RWPE2 (cell line): ENCODE measurements around the gene RAB9A.

Experiments
- ATAC-seq: fragments of 200-7000 bp; cut with Tn5 transposase; 3 replicates; pipeline ENCODE4 v1.9.1; 2021; ENCODE audit warnings: low read depth
- DNase-seq: peaks from one replicate; pipeline ENCODE4 v3.0.0-alpha.2; 2020; ENCODE audit warnings: low spot score
- H3K27ac ChIP-seq: fragments of 450-650 bp; 2 replicates; pipeline ENCODE4 v1.5.1; 2017; ENCODE audit warnings: mild to moderate bottlenecking; ENCODE audit not compliant: poor library complexity, severe bottlenecking
- H3K27me3 ChIP-seq: fragments of 250-450 bp; sonication (Bioruptor Pico); 2 replicates; pipeline ENCODE4 v1.5.1; 2021; ENCODE audit warnings: mild to moderate bottlenecking, moderate library complexity; ENCODE audit not compliant: insufficient read depth, poor library complexity, severe bottlenecking
- H3K36me3 ChIP-seq: fragments of 250-450 bp; sonication (Bioruptor Pico); 2 replicates; pipeline ENCODE4 v1.5.1; 2020; ENCODE audit warnings: low read depth, mild to moderate bottlenecking, moderate library complexity
- H3K4me1 ChIP-seq: fragments of 250-450 bp; sonication (Bioruptor Pico); 2 replicates; pipeline ENCODE4 v1.5.1; 2021; ENCODE audit warnings: mild to moderate bottlenecking, moderate library complexity; ENCODE audit not compliant: insufficient read depth, poor library complexity, severe bottlenecking
- H3K4me3 ChIP-seq: fragments of 250-450 bp; sonication (Bioruptor Pico); 2 replicates; pipeline ENCODE4 v1.5.1; 2021; ENCODE audit warnings: mild to moderate bottlenecking, moderate library complexity; ENCODE audit not compliant: severe bottlenecking
- H3K9me3 ChIP-seq: fragments of 250-450 bp; sonication (Bioruptor Pico); 2 replicates; pipeline ENCODE4 v1.5.1; 2021; ENCODE audit warnings: mild to moderate bottlenecking, moderate library complexity; ENCODE audit not compliant: severe bottlenecking
- TF ChIP-seq, protein P1 (sequence below): fragments of 450-650 bp; IDR thresholded peaks from one replicate; pipeline ENCODE4 v1.5.1; 2017; ENCODE audit warnings: mild to moderate bottlenecking, moderate library complexity; ENCODE audit not compliant: poor library complexity, severe bottlenecking

The RAB9A gene

GRCh38 chrX:13752646-13753045 is 63.7 kb downstream of the RAB9A start:
- DNase-seq (no peak), ATAC-seq (no peak)
- Histone ChIP-seq H3K36me3 (peaks cover 32% of the 10 kb centered on the region), H3K9me3 (no peaks in the 10 kb centered on the region), H3K27ac (no peak overlapping the region), H3K27me3 (no peaks in the 10 kb centered on the region), H3K4me3 (no peak overlapping the region), H3K4me1 (no peaks in the 10 kb centered on the region)
- TF ChIP-seq, protein P1, sequence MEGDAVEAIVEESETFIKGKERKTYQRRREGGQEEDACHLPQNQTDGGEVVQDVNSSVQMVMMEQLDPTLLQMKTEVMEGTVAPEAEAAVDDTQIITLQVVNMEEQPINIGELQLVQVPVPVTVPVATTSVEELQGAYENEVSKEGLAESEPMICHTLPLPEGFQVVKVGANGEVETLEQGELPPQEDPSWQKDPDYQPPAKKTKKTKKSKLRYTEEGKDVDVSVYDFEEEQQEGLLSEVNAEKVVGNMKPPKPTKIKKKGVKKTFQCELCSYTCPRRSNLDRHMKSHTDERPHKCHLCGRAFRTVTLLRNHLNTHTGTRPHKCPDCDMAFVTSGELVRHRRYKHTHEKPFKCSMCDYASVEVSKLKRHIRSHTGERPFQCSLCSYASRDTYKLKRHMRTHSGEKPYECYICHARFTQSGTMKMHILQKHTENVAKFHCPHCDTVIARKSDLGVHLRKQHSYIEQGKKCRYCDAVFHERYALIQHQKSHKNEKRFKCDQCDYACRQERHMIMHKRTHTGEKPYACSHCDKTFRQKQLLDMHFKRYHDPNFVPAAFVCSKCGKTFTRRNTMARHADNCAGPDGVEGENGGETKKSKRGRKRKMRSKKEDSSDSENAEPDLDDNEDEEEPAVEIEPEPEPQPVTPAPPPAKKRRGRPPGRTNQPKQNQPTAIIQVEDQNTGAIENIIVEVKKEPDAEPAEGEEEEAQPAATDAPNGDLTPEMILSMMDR = no peak

DNA sequence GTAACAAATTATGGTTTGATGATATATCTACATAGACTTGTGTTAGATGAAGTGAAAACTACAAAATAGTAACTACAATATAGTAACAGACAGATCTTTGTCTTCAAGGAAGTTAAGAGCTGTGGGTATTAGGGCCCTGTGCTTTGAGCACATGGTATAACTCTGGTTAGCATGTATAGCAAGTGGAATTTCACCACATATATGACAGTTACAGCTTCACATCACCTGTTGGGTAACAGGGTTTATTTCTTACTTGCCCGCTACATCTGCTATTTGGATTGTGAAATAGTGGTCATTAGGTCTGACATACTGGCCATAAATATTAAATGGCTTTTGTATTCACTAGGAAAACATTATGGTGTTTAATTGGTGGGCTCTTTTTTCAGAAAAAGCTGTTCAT is 65.8 kb downstream of the RAB9A start:
- H3K27ac ChIP-seq = no peak overlapping the region
- peaks cover 36% of the 10 kb centered on the region for H3K36me3 ChIP-seq
- TF ChIP-seq, protein P1 = no peak
- H3K4me1 ChIP-seq = no peaks in the 10 kb centered on the region
- H3K4me3 ChIP-seq = no peak overlapping the region
- no peaks in the 10 kb centered on the region for H3K27me3 ChIP-seq
- DNase-seq (no peak), ATAC-seq (no peak)
- no peaks in the 10 kb centered on the region for H3K9me3 ChIP-seq

- Histone ChIP-seq H3K27me3 (no peaks in the 10 kb centered on the region), H3K27ac (no peak overlapping the region), H3K9me3 (no peaks in the 10 kb centered on the region), H3K4me1 (no peaks in the 10 kb centered on the region), H3K36me3 (peaks cover 34% of the 10 kb centered on the region), H3K4me3 (no peak overlapping the region)
- ATAC-seq = no peak
- no peak for DNase-seq
- TF ChIP-seq, protein P1 = no peak
These were observed 66.3 kb downstream of the RAB9A start for GRCh38 chrX:13755254-13755653.

DNA sequence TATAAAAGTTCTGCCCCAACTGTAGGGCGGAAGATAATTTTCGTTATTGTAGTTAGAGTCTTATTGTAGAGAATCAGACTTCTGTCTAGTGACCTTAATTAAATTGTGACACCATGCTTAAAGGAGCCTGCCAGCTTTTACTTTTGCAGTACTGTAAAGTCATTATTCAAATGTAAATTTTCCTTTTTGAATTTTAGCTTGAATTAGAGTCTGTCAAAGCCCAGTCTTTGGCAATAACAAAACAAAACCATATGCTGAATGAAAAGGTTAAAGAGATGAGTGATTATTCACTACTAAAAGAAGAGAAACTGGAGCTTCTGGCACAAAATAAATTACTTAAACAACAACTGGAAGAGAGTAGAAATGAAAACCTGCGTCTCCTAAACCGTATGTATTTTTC is 67.5 kb downstream of the RAB9A start:
- no peaks in the 10 kb centered on the region for H3K27me3 ChIP-seq
- H3K4me3 ChIP-seq = no peak overlapping the region
- no peaks in the 10 kb centered on the region for H3K9me3 ChIP-seq
- no peak for DNase-seq
- TF ChIP-seq, protein P1 = no peak
- H3K4me1 ChIP-seq = no peaks in the 10 kb centered on the region
- no peak for ATAC-seq
- H3K27ac ChIP-seq = no peak overlapping the region
- peaks cover 24% of the 10 kb centered on the region for H3K36me3 ChIP-seq

- H3K9me3 ChIP-seq = no peaks in the 10 kb centered on the region
- H3K4me1 ChIP-seq = no peaks in the 10 kb centered on the region
- DNase-seq = no peak
- TF ChIP-seq, protein P1 = no peak
- H3K36me3 ChIP-seq = peaks cover 35% of the 10 kb centered on the region
- ATAC-seq = no peak
- no peak overlapping the region for H3K27ac ChIP-seq
- no peaks in the 10 kb centered on the region for H3K27me3 ChIP-seq
- no peak overlapping the region for H3K4me3 ChIP-seq
These were observed 70.3 kb downstream of the RAB9A start for GRCh38 chrX:13759152-13759718.
